Nephron (organoid): ENCODE results near the gene FSD2.
"Not testable (repeated sequence)": the region's sequence is repeated elsewhere in the genome, so short reads cannot be mapped to it uniquely, and the experiment has no call there.

Source experiments
- H3K27ac Mint-ChIP-seq, 3 experiments: 2 replicates each; pipeline ENCODE4 v1.8.0; 2020; ENCODE audit warnings: mixed read lengths in 3 of 3, mild to moderate bottlenecking in 2 of 3, moderate library complexity in 1 of 3
- H3K27me3 Mint-ChIP-seq: 2 replicates; pipeline ENCODE4 v1.8.0; 2021; ENCODE audit warnings: low read depth, mild to moderate bottlenecking, moderate library complexity, mixed read lengths
- H3K36me3 Mint-ChIP-seq: 2 replicates; pipeline ENCODE4 v1.8.0; 2020; ENCODE audit warnings: low read depth, mixed read lengths
- H3K4me1 Mint-ChIP-seq: 2 replicates; pipeline ENCODE4 v1.8.0; 2020; ENCODE audit warnings: mixed read lengths
- H3K4me3 Mint-ChIP-seq, 3 experiments: 2 replicates each; pipeline ENCODE4 v1.8.0; 2020; ENCODE audit warnings: mild to moderate bottlenecking in 3 of 3, mixed read lengths in 3 of 3, moderate library complexity in 2 of 3
- H3K9me3 Mint-ChIP-seq: 2 replicates; pipeline ENCODE4 v1.8.0; 2020; ENCODE audit warnings: mixed read lengths
- TF ChIP-seq, protein P1 (sequence below), 3 experiments: fragments of 200-600 bp; sonication (generic); IDR thresholded peaks; one replicate each; pipeline ENCODE4 v1.5.0; 2021; ENCODE audit warnings: antibody characterized with exemption in 3 of 3; ENCODE audit not compliant: unreplicated experiment in 3 of 3

FSD2 gene

DNA sequence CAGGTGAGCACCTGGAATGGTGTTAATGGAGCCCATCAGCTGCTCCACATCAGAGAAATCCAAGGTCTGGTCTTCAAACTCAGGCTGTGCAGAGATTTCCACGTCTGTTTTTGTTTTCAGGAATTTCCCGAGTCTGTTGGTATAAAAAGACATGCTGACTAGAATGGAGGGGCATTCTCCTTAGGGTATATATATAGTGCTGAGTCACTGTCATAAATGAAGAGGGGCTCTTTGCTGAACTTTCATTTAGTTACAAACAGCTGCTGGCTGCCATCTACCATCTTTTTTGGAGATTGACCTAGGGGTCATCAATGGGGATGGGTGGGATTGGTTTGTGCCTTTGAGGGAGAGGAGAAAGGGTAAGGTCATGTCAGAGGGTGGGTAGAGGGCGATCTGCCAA, 27.1 kb downstream of the FSD2 start:
- no peaks in the 10 kb centered on the region for H3K9me3 Mint-ChIP-seq
- H3K27me3 Mint-ChIP-seq: no peaks in the 10 kb centered on the region
- TF ChIP-seq, protein P1, sequence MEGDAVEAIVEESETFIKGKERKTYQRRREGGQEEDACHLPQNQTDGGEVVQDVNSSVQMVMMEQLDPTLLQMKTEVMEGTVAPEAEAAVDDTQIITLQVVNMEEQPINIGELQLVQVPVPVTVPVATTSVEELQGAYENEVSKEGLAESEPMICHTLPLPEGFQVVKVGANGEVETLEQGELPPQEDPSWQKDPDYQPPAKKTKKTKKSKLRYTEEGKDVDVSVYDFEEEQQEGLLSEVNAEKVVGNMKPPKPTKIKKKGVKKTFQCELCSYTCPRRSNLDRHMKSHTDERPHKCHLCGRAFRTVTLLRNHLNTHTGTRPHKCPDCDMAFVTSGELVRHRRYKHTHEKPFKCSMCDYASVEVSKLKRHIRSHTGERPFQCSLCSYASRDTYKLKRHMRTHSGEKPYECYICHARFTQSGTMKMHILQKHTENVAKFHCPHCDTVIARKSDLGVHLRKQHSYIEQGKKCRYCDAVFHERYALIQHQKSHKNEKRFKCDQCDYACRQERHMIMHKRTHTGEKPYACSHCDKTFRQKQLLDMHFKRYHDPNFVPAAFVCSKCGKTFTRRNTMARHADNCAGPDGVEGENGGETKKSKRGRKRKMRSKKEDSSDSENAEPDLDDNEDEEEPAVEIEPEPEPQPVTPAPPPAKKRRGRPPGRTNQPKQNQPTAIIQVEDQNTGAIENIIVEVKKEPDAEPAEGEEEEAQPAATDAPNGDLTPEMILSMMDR (IDR thresholded peaks at IDR 0.05; ENCODE audit: unreplicated experiment in 3 of 3): no peak
- H3K4me1 Mint-ChIP-seq: no peaks in the 10 kb centered on the region
- H3K27ac Mint-ChIP-seq: no peak overlapping the region
- H3K4me3 Mint-ChIP-seq: no peak overlapping the region
- no peaks in the 10 kb centered on the region for H3K36me3 Mint-ChIP-seq

GRCh38 chr15:82774496-82774895, 31.4 kb downstream of the FSD2 start:
- Mint-ChIP-seq H3K27ac (no peak overlapping the region), H3K9me3 (no peaks in the 10 kb centered on the region), H3K27me3 (no peaks in the 10 kb centered on the region), H3K4me3 (no peak overlapping the region), H3K4me1 (no peaks in the 10 kb centered on the region), H3K36me3 (peaks cover 4% of the 10 kb centered on the region)
- TF ChIP-seq, protein P1 (IDR thresholded peaks at IDR 0.05; ENCODE audit: unreplicated experiment in 3 of 3): no peak

- H3K4me1 Mint-ChIP-seq: no peaks in the 10 kb centered on the region
- no peak overlapping the region for H3K4me3 Mint-ChIP-seq
- no peaks in the 10 kb centered on the region for H3K27me3 Mint-ChIP-seq
- TF ChIP-seq, protein P1 (IDR thresholded peaks at IDR 0.05; ENCODE audit: unreplicated experiment in 3 of 3): no peak
- H3K27ac Mint-ChIP-seq: no peak overlapping the region
- peaks cover 13% of the 10 kb centered on the region for H3K36me3 Mint-ChIP-seq
- no peaks in the 10 kb centered on the region for H3K9me3 Mint-ChIP-seq
These were observed 33.9 kb downstream of the FSD2 start for GRCh38 chr15:82771789-82772607.

- no peaks in the 10 kb centered on the region for H3K27me3 Mint-ChIP-seq
- TF ChIP-seq, protein P1 (IDR thresholded peaks at IDR 0.05; ENCODE audit: unreplicated experiment in 3 of 3): no peak
- H3K27ac Mint-ChIP-seq: no peak overlapping the region
- no peak overlapping the region for H3K4me3 Mint-ChIP-seq
- peaks cover 18% of the 10 kb centered on the region for H3K36me3 Mint-ChIP-seq
- H3K4me1 Mint-ChIP-seq: peaks cover 4% of the 10 kb centered on the region
- no peaks in the 10 kb centered on the region for H3K9me3 Mint-ChIP-seq
These were observed 37.3 kb downstream of the FSD2 start for GRCh38 chr15:82768414-82769054.

DNA sequence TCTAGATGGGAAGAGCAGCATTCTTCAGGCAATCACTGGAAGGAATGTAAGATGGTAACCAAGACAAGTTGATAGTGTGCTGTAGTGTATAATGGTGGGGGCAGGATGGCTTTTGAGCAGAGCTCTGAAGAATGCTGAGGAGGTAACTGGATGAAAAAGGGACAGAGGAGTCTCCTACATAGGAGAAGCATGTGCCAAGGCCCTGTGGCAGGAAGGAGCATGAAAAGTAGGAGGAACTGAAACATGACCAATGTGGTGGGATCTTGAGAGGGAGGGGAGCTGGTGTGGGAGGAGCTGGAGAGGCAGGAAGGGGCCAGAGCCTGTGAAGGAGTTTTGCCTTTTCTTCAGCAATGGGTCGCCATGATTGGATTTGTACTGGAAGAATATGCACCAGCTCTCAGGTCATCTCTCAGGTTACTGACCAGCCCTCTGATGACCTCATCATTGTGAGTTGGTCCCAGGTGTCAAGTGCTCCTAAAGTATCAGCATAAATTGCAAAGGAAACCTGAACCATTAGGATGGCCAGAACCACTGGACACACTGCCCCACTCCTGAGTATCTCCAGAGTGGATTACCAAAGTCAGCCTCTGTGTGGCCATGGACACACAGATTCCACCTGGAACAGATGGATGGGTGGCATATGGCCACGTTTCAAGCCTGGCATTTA, 38.6 kb downstream of the FSD2 start:
- peaks cover 6% of the 10 kb centered on the region for H3K4me1 Mint-ChIP-seq
- no peaks in the 10 kb centered on the region for H3K9me3 Mint-ChIP-seq
- TF ChIP-seq, protein P1 (IDR thresholded peaks at IDR 0.05; ENCODE audit: unreplicated experiment in 3 of 3): no peak
- H3K27me3 Mint-ChIP-seq: no peaks in the 10 kb centered on the region
- no peak overlapping the region for H3K4me3 Mint-ChIP-seq
- peaks cover 20% of the 10 kb centered on the region for H3K36me3 Mint-ChIP-seq
- no peak overlapping the region for H3K27ac Mint-ChIP-seq

DNA sequence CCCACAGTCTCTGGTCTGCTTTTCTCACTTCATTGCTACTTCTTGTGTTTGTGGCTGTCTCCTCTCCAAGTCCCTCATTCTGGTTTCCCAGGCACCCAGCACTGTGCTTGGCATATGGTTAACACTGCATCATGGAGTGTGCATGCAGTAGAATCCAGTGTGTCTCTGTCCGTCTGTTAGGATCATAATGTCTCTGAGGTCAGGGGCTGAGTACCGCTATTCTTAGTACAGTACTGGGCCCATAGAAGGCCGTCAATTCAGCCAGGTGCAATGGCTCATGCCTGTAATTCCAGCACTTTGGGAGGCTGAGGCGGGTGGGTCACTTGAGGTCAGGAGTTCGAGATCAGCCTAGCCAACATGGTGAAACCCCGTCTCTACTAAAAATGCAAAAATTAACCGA, 39.7 kb downstream of the FSD2 start:
- not testable (repeated sequence) for H3K27me3 Mint-ChIP-seq, H3K4me1 Mint-ChIP-seq, H3K27ac Mint-ChIP-seq, H3K9me3 Mint-ChIP-seq, H3K4me3 Mint-ChIP-seq
- peaks cover 23% of the 10 kb centered on the region for H3K36me3 Mint-ChIP-seq
